ENCODE measurements around the gene KLHL29.

Gene KLHL29

DNA sequence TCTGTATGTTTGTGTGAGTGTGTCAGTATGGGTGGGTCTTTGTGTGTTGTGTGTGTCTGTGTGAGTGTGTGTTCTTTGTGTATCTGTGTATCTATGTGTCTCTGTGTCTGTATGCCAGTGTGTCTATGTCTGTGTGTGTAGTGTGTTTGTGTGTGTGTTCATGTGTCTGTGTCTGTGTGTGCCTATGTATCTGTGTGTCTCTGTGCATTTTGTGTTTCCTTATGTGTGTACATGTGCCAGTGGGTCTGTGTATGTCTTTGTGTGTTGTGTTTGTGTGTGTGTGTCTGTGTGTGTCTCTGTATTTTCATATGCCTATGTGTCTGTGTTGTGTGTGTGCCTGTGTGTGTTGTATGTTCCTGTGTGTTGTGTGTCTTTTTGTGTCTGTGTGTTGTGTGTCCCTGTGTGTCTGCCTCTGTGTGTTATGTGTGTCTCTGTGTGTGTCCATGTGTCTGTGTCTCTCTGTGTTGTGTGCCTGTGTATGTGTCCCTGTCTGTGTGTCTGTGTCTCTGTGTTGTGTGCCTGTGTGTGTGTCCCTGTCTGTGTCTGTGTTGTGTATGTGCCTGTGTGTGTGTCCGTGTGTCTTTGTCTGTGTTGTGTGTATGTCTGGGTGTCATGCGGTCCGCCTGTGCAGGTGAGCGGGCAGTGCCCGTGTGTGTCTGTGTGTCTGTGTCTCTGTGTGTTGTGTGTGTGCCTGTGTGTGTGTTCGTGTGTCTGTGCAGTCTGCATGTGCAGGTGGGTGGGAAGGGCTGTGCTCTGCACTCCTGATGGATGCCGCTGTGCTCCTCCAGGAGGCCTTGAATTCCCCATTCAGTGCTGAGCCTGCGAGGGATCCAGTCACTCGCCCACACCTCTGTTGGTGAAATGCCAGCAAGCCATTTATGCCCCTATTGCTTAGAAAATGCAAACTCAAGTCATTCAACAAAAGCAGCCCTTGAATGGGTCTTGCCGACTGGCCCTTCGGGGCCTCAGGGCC lies 37.4 kb downstream of the KLHL29 start:
- no peak for TF ChIP-seq EZH2phosphoT487 (IDR thresholded peaks at IDR 0.05; ENCODE audit: borderline replicate concordance)
- TF ChIP-seq, protein P1, sequence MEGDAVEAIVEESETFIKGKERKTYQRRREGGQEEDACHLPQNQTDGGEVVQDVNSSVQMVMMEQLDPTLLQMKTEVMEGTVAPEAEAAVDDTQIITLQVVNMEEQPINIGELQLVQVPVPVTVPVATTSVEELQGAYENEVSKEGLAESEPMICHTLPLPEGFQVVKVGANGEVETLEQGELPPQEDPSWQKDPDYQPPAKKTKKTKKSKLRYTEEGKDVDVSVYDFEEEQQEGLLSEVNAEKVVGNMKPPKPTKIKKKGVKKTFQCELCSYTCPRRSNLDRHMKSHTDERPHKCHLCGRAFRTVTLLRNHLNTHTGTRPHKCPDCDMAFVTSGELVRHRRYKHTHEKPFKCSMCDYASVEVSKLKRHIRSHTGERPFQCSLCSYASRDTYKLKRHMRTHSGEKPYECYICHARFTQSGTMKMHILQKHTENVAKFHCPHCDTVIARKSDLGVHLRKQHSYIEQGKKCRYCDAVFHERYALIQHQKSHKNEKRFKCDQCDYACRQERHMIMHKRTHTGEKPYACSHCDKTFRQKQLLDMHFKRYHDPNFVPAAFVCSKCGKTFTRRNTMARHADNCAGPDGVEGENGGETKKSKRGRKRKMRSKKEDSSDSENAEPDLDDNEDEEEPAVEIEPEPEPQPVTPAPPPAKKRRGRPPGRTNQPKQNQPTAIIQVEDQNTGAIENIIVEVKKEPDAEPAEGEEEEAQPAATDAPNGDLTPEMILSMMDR (conservative IDR thresholded peaks at IDR 0.05; ENCODE audit: low read length), result no peak
- Histone ChIP-seq H4K20me1 (ENCODE audit: insufficient read depth, low read length, poor library complexity, severe bottlenecking) (no peaks in the 10 kb centered on the region), H3K4me3 (ENCODE audit: low read length, poor library complexity, severe bottlenecking) (no peak overlapping the region), H3K4me2 (ENCODE audit: low read depth, low read length, poor library complexity, severe bottlenecking) (no peak overlapping the region), H3K4me1 (ENCODE audit: insufficient read depth, low read length, poor library complexity, severe bottlenecking) (peaks cover 5% of the 10 kb centered on the region), H2AFZ (ENCODE audit: low read length) (no peak overlapping the region), H3K9me3 (ENCODE audit: insufficient read depth, low read depth, low read length) (no peaks in the 10 kb centered on the region), H3K9ac (ENCODE audit: low read depth, low read length, poor library complexity, severe bottlenecking) (no peak overlapping the region), H3F3A (ENCODE audit: low read depth) (no peaks in the 10 kb centered on the region), H3K27me3 (ENCODE audit: insufficient read depth, low read length, poor library complexity, severe bottlenecking) (no peaks in the 10 kb centered on the region), H3K36me3 (ENCODE audit: insufficient read depth, low read length) (no peaks in the 10 kb centered on the region), H3K79me2 (ENCODE audit: insufficient read depth, low read length) (no peaks in the 10 kb centered on the region), H3K9me2 (replicated peaks; ENCODE audit: low read depth, low read length) (no peaks in the 10 kb centered on the region)

GRCh38 chr2:23423062-23423872 lies 38.3 kb downstream of the KLHL29 start:
- no peaks in the 10 kb centered on the region for H4K20me1 ChIP-seq (ENCODE audit: insufficient read depth, low read length, poor library complexity, severe bottlenecking)
- no peak overlapping the region for H3K4me3 ChIP-seq (ENCODE audit: low read length, poor library complexity, severe bottlenecking)
- peaks cover 5% of the 10 kb centered on the region for H3K4me1 ChIP-seq (ENCODE audit: insufficient read depth, low read length, poor library complexity, severe bottlenecking)
- H3K36me3 ChIP-seq (ENCODE audit: insufficient read depth, low read length), result no peaks in the 10 kb centered on the region
- H3K9me3 ChIP-seq (ENCODE audit: insufficient read depth, low read depth, low read length), result no peaks in the 10 kb centered on the region
- H3K4me2 ChIP-seq (ENCODE audit: low read depth, low read length, poor library complexity, severe bottlenecking), result no peak overlapping the region
- no peak overlapping the region for H2AFZ ChIP-seq (ENCODE audit: low read length)
- TF ChIP-seq, protein P1 (conservative IDR thresholded peaks at IDR 0.05; ENCODE audit: low read length), result no peak
- TF ChIP-seq EZH2phosphoT487 (IDR thresholded peaks at IDR 0.05; ENCODE audit: borderline replicate concordance), result no peak
- H3K9ac ChIP-seq (ENCODE audit: low read depth, low read length, poor library complexity, severe bottlenecking), result no peak overlapping the region
- H3K27me3 ChIP-seq (ENCODE audit: insufficient read depth, low read length, poor library complexity, severe bottlenecking), result no peaks in the 10 kb centered on the region
- no peaks in the 10 kb centered on the region for H3K79me2 ChIP-seq (ENCODE audit: insufficient read depth, low read length)
- H3K9me2 ChIP-seq (replicated peaks; ENCODE audit: low read depth, low read length), result no peaks in the 10 kb centered on the region
- H3F3A ChIP-seq (ENCODE audit: low read depth), result no peaks in the 10 kb centered on the region

- Histone ChIP-seq H3K27me3 (ENCODE audit: insufficient read depth, low read length, poor library complexity, severe bottlenecking) (no peaks in the 10 kb centered on the region), H4K20me1 (ENCODE audit: insufficient read depth, low read length, poor library complexity, severe bottlenecking) (no peaks in the 10 kb centered on the region), H3K9me2 (replicated peaks; ENCODE audit: low read depth, low read length) (no peaks in the 10 kb centered on the region), H2AFZ (ENCODE audit: low read length) (no peak overlapping the region), H3K4me2 (ENCODE audit: low read depth, low read length, poor library complexity, severe bottlenecking) (peak overlapping the region; percentile 24), H3K4me1 (ENCODE audit: insufficient read depth, low read length, poor library complexity, severe bottlenecking) (peaks cover 5% of the 10 kb centered on the region), H3K79me2 (ENCODE audit: insufficient read depth, low read length) (no peaks in the 10 kb centered on the region), H3F3A (ENCODE audit: low read depth) (no peaks in the 10 kb centered on the region), H3K36me3 (ENCODE audit: insufficient read depth, low read length) (no peaks in the 10 kb centered on the region), H3K9me3 (ENCODE audit: insufficient read depth, low read depth, low read length) (no peaks in the 10 kb centered on the region), H3K4me3 (ENCODE audit: low read length, poor library complexity, severe bottlenecking) (no peak overlapping the region), H3K9ac (ENCODE audit: low read depth, low read length, poor library complexity, severe bottlenecking) (no peak overlapping the region)
- TF ChIP-seq, protein P1 (conservative IDR thresholded peaks at IDR 0.05; ENCODE audit: low read length), result no peak
- no peak for TF ChIP-seq EZH2phosphoT487 (IDR thresholded peaks at IDR 0.05; ENCODE audit: borderline replicate concordance)
Observed at GRCh38 chr2:23423873-23424680, 39.1 kb downstream of the KLHL29 start.

Data from Loucy (cell line).